Measurements from ENCODE around the gene ASAP2. TPM values are rescaled to one million over a fixed set of nuclear protein-coding genes. Genes with fewer than 3 reads are reported as not detected.
A peak's percentile ranks its signal among the peaks of the same experiment; 100 is the strongest.

Gene ASAP2
- total RNA-seq, 3 donors from 2014 or later, result 50.4 to 84.1 (median 50.5) TPM

GRCh38 chr2:9249020-9249800 lies 42.6 kb downstream of the ASAP2 start:
- no peak for TF ChIP-seq CTCF (IDR thresholded peaks at IDR 0.05)
- Histone ChIP-seq H3K36me3 (ENCODE audit: low read depth) (no peaks in the 10 kb centered on the region), H3K9me3 (no peaks in the 10 kb centered on the region), H3K4me3 (no peak overlapping the region), H3K4me1 (ENCODE audit: low read depth) (peaks cover 66% of the 10 kb centered on the region)
- DNase-seq, result no peak
- intact Hi-C loops (cut with DNase I, micrococcal nuclease), result no loop called here
- ATAC-seq, result peak; percentile 49

- Histone ChIP-seq H3K9me3 (no peaks in the 10 kb centered on the region), H3K4me1 (ENCODE audit: low read depth) (peaks cover 59% of the 10 kb centered on the region), H3K4me3 (no peak overlapping the region), H3K36me3 (ENCODE audit: low read depth) (no peaks in the 10 kb centered on the region)
- no peak for DNase-seq
- ATAC-seq, result no peak
- intact Hi-C loops (cut with DNase I, micrococcal nuclease), result no loop called here
- no peak for TF ChIP-seq CTCF (IDR thresholded peaks at IDR 0.05)
These were observed 43.5 kb downstream of the ASAP2 start for GRCh38 chr2:9250091-9250490.

- H3K9me3 ChIP-seq, result no peaks in the 10 kb centered on the region
- ATAC-seq (peak; percentile 57), DNase-seq (no peak)
- peaks cover 58% of the 10 kb centered on the region for H3K4me1 ChIP-seq (ENCODE audit: low read depth)
- no peaks in the 10 kb centered on the region for H3K36me3 ChIP-seq (ENCODE audit: low read depth)
- H3K4me3 ChIP-seq, result no peak overlapping the region
- no peak for TF ChIP-seq CTCF (IDR thresholded peaks at IDR 0.05)
- intact Hi-C loops (cut with DNase I, micrococcal nuclease), result no loop called here
These were observed 44.0 kb downstream of the ASAP2 start for GRCh38 chr2:9250498-9251153.

- no peak overlapping the region for H3K4me3 ChIP-seq
- DNase-seq (no peak), ATAC-seq (no peak)
- intact Hi-C loops (cut with DNase I, micrococcal nuclease), result no loop called here
- H3K36me3 ChIP-seq (ENCODE audit: low read depth), result no peaks in the 10 kb centered on the region
- no peaks in the 10 kb centered on the region for H3K9me3 ChIP-seq
- no peak for TF ChIP-seq CTCF (IDR thresholded peaks at IDR 0.05)
- H3K4me1 ChIP-seq (ENCODE audit: low read depth), result peaks cover 53% of the 10 kb centered on the region
These were observed 44.8 kb downstream of the ASAP2 start for GRCh38 chr2:9251154-9252001.

- intact Hi-C loops (cut with DNase I, micrococcal nuclease), result no loop called here
- peaks cover 47% of the 10 kb centered on the region for H3K4me1 ChIP-seq (ENCODE audit: low read depth)
- H3K4me3 ChIP-seq, result no peak overlapping the region
- DNase-seq (no peak), ATAC-seq (no peak)
- TF ChIP-seq CTCF (IDR thresholded peaks at IDR 0.05), result no peak
- no peaks in the 10 kb centered on the region for H3K9me3 ChIP-seq
- no peaks in the 10 kb centered on the region for H3K36me3 ChIP-seq (ENCODE audit: low read depth)
These were observed 45.4 kb downstream of the ASAP2 start for GRCh38 chr2:9252002-9252357.

Data from mucosa of descending colon (tissue), 3 donors.